SK-MEL-5 (cell line): Measurements from ENCODE around the gene GALK1. TPM values are rescaled to one million over a fixed set of nuclear protein-coding genes. Genes with fewer than 3 reads are reported as not detected.

Experiments
- DNase-seq: peaks from one replicate; pipeline ENCODE4 v3.0.0-alpha.2; 2016; ENCODE audit warnings: low read depth, low spot score
- in situ Hi-C: cut with HindIII; loops from 2 replicates; pipeline ENCODE4 v1.10.0; 2016; ENCODE audit warnings: low sequenced_read_pairs, high pct_unique_total_duplicates, low pct_unique_long_range_greater_than_20kb
- total RNA-seq: library from RNA; depleted of rRNA; stranded (reverse); fragments of >200 nt; shearing (Covaris generic); gene quantifications from 2 replicates; pipeline ENCODE4 v1.2.3, GENCODE V29; 2014

GALK1 gene
- total RNA-seq, 1 experiment from 2014 or later: 52.5 TPM

GRCh38 chr17:75739174-75739573 lies 25.8 kb downstream of the GALK1 start:
- in situ Hi-C loops: no loop called here
- DNase-seq: no peak

- no peak for DNase-seq
- in situ Hi-C loops: no loop called here
Observed at GRCh38 chr17:75738218-75738802, 26.7 kb downstream of the GALK1 start.

DNA sequence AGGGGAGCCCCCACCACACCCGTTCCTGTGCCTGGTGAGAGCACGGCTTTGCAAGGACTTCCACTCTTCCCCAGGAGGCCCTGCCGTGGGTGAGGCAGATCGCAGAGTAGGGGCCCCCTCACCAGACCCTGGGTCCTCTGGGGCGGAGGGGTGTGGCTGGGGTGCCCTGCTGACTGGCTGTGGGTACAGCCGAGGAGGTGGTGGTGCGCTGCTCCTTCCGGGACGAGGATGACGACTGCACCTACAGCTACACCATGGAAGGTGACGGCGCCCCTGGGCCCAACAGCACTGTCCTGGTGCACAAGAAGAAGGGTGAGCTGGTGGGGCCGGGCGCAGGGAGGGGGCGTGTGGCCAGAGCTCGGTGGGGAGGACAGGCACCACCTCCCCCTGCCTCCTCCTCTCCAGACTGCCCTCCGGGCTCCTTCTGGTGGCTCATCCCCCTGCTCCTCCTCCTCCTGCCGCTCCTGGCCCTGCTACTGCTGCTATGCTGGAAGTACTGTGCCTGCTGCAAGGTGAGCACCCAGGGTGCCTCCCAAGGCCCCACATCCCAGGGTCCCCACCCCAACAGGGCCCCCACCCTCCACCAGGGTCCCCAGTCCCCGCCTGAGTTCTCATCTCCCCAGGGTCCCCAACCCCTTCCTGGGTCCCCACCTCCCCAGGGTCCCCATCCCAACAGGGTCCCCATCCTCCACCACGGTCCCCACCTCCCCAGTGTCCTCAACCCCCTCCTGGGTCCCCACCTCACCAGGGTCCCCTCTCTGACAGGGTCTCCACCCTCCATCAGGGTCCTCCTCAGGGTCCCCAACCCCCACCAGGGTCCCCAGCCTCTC lies 27.6 kb downstream of the GALK1 start:
- in situ Hi-C loops: no loop called here
- DNase-seq: no peak

- in situ Hi-C loops: no loop called here
- DNase-seq: no peak
Observed at GRCh38 chr17:75736173-75736835, 28.7 kb downstream of the GALK1 start.

GRCh38 chr17:75734674-75735294 lies 30.2 kb downstream of the GALK1 start:
- in situ Hi-C loops: no loop called here
- no peak for DNase-seq

GRCh38 chr17:75733471-75733870 lies 31.5 kb downstream of the GALK1 start:
- in situ Hi-C loops: no loop called here
- DNase-seq: no peak

GRCh38 chr17:75731716-75732498 lies 33.1 kb downstream of the GALK1 start:
- in situ Hi-C loops: no loop called here
- DNase-seq: no peak

DNA sequence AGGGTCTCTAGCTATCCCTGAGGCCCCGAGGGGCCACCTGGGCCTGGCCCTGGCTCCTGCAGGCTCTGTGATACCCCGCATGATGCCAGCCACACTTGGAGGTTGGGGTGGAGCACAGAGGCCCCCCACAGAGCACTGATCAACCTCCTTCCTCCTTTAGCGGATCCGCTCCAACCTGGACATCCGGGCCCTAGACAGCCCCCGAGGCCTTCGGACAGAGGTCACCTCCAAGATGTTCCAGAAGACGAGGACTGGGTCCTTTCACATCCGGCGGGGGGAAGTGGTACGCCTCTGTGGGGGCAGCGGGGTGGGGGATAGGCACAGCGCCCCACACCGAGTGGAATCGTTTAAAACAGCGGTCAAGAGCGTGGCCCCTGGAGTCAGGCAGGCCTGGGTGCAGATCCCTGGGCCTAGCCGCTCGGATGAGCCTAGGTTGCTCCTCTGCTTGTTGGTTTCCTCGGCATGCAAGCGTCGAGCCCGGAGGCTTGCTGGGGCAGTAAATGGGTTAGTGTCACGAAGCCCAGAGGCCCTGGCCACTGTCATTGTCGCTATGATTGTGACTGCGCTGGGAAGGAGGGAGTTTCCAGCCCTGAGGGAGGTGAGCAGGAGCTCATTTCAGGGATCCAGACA lies 33.8 kb downstream of the GALK1 start:
- in situ Hi-C loops: no loop called here
- DNase-seq: no peak

- in situ Hi-C loops: no loop called here
- DNase-seq: no peak
Observed at GRCh38 chr17:75730065-75730464, 34.9 kb downstream of the GALK1 start.

- DNase-seq: no peak
- in situ Hi-C loops: no loop called here
Observed at GRCh38 chr17:75729351-75729750, 35.6 kb downstream of the GALK1 start.

DNA sequence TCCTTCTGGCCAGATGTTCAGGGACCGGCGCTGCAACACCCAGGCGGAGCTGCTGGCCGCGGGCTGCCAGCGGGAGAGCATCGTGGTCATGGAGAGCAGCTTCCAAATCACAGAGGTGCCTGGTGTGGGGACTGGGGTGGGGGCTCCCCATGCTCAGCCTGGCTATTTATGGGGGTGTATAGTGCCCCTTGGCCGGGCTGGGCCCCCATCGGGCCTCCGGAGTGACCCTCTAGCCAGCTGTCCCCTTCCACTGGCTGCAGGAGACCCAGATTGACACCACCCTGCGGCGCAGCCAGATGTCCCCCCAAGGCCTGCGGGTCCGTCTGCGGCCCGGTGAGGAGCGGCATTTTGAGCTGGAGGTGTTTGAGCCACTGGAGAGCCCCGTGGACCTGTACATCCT lies 37.6 kb downstream of the GALK1 start:
- no peak for DNase-seq
- in situ Hi-C loops: no loop called here

GRCh38 chr17:75725504-75725903 lies 39.5 kb downstream of the GALK1 start:
- no peak for DNase-seq
- in situ Hi-C loops: no loop called here

DNA sequence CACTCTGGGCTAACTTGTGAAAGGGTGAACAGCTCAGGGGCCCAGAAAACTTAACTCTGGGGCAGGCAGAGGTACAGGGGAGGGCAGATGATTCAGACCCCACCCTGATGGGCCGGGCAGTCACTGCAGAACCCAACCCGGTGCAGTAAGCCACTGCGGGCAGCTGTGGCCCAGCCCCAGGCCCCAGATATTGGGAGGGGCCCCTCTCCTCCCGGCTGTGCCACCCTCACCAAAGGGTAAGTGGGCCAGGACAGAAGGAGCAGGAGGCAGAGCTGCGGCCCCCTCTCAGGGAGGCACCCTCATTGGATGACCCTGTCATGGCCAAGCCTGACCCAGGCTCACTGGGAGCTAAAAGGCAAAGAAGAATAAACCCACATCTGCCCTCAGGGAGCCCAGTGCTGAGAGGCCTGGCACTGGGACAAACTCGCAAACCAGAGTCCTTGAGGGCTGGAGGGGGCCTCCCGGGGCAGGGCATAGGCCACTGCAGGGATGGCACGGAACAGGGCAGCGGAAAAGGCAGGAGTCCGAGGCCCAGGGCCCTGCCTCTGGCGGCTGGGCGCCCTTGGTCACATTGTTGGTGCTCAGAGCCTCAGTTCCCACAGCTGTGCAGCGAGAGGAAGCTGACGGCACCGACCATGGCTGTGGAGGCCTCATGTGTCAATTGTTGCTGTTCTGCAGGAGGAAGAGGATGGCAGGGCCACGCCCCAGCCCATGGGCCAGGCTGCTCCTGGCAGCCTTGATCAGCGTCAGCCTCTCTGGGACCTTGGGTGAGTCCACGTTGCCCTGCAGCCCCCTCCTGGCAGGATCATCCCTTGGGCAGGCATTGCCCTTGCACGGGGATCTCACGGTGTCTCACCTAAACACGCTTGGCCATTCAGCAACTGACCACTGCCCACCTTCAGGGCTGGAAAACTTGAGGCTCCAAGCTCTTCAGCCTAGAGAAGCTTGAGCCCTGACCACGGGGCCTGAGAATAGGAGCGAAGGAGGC lies 40.7 kb downstream of the GALK1 start:
- in situ Hi-C loops: no loop called here

GRCh38 chr17:75723171-75723930 lies 41.6 kb downstream of the GALK1 start:
- in situ Hi-C loops: no loop called here
- no peak for DNase-seq

More for the DNA sequence above, 40.7 kb downstream of the GALK1 start:
- DNase-seq: no peak

DNA sequence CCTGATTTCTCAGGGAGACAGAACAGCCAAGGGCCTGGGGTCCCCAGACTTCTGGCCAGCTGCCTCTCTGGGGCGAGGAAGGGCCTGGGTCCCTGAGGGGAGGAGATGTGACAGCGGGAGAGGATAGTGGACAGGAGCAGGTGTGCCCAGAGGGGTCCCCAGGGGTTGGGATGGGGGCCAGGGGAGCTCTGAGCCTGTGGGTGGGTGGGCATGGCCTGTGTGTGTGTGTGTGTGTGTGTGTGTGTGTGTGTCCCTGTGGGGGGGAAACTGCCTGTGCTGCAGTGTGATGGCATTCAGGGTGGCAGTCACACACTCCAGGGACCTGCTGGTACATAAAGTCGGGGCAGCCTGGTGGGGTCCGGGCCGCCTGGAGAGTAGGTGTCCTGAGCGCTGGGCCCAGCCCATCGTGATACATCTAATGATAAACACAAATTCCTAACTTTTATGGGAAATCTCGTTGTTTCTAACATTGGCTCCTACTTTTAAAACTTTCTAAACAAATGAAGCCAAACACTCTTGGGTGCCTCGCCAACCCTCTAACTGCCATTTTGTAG lies 42.4 kb downstream of the GALK1 start:
- in situ Hi-C loops: no loop called here
- DNase-seq: no peak
